ENCODE results near the gene WDR81. TPM values are rescaled to one million over a fixed set of nuclear protein-coding genes. Genes with fewer than 3 reads are reported as not detected.

WDR81 gene
- total RNA-seq, 2 experiments from 2014 or later: 24.8 to 25.0 TPM

DNA sequence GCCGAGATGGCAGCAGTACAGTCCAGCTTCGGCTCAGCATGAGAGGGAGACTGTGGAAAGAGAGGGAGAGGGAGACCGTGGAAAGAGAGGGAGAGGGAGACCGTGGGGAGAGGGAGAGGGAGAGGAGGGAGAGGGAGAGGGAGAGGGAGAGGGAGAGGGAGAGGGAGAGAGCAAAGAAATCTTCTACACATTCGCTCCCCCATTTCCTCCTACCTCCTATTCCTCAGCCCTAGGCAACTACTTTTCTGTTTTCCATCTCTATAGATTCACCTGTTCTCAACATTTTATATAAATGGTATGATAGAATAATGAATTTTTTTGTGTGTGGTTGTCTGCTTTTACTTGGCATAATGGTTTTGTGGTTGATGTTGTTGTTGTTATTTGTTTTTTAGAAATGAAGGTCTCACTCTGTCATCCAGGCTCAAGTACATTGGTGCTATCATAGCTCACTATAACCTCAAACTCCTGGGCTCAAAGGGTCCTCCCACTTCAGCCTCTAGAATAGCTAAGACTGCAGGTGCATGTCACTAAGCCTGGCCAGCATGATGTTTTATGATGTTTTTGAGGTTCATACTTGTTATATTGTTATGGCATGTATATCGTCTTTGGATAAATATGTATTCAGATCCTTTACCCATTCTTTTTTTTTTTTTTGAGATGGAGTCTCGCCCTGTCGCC, 33.8 kb upstream of the WDR81 start:
- POLR2A ChIA-PET: no interaction called here
- Histone ChIP-seq H3K9me3 (ENCODE audit: control insufficient read depth in 1 of 2, insufficient read depth in 1 of 2, low read length in 2 of 2) (no peaks in the 10 kb centered on the region), H3K27ac (ENCODE audit: low read depth in 1 of 2, low read length in 2 of 2) (no peak overlapping the region), H3K36me3 (ENCODE audit: insufficient read depth, low read length) (no peaks in the 10 kb centered on the region), H3K4me3 (ENCODE audit: low read length) (no peak overlapping the region), H3K27me3 (ENCODE audit: control insufficient read depth in 1 of 2, insufficient read depth in 2 of 2, low read length in 2 of 2) (no peaks in the 10 kb centered on the region), H3K4me1 (ENCODE audit: insufficient read depth, low read length) (no peaks in the 10 kb centered on the region)
- intact Hi-C loops (cut with DNase I, micrococcal nuclease): no loop called here
- Mint-ChIP-seq H3K9me3 (no peaks in the 10 kb centered on the region), H3K27ac (no peak overlapping the region), H3K4me1 (ENCODE audit: low read depth) (no peaks in the 10 kb centered on the region), H3K27me3 (no peaks in the 10 kb centered on the region), H3K4me3 (no peak overlapping the region), H3K36me3 (ENCODE audit: low read depth) (no peaks in the 10 kb centered on the region)
- TF ChIP-seq, protein P1, sequence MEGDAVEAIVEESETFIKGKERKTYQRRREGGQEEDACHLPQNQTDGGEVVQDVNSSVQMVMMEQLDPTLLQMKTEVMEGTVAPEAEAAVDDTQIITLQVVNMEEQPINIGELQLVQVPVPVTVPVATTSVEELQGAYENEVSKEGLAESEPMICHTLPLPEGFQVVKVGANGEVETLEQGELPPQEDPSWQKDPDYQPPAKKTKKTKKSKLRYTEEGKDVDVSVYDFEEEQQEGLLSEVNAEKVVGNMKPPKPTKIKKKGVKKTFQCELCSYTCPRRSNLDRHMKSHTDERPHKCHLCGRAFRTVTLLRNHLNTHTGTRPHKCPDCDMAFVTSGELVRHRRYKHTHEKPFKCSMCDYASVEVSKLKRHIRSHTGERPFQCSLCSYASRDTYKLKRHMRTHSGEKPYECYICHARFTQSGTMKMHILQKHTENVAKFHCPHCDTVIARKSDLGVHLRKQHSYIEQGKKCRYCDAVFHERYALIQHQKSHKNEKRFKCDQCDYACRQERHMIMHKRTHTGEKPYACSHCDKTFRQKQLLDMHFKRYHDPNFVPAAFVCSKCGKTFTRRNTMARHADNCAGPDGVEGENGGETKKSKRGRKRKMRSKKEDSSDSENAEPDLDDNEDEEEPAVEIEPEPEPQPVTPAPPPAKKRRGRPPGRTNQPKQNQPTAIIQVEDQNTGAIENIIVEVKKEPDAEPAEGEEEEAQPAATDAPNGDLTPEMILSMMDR (IDR thresholded peaks at IDR 0.05): no peak
- ATAC-seq (ENCODE audit: poor library complexity) (no peak), DNase-seq (no peak)
- CTCF ChIA-PET: no interaction called here

DNA sequence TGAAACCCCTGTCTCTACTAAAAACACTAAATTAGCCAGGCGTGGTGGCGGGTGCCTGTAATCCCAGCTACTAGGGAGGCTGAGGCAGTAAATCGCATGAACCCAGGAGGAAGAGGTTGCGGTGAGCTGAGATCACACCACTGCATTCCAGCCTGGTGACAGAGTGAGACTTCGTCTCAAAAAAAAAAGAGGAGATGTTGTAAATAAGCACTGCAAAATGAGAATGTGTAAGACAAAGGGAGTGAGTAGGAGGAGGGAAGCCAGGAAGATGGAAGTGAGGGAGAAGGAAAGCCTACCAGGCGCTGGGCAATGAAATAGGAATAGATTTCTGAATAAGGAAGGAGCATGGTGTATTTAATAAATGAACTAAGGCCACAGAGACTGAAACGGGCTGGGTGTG, 31.2 kb upstream of the WDR81 start:
- ATAC-seq (ENCODE audit: poor library complexity): no peak
- Mint-ChIP-seq H3K27ac (no peak overlapping the region), H3K27me3 (no peaks in the 10 kb centered on the region), H3K4me1 (ENCODE audit: low read depth) (no peaks in the 10 kb centered on the region), H3K36me3 (ENCODE audit: low read depth) (no peaks in the 10 kb centered on the region), H3K4me3 (no peak overlapping the region), H3K9me3 (no peaks in the 10 kb centered on the region)
- TF ChIP-seq, protein P1 (IDR thresholded peaks at IDR 0.05): no peak
- Histone ChIP-seq H3K9me3 (ENCODE audit: control insufficient read depth in 1 of 2, insufficient read depth in 1 of 2, low read length in 2 of 2) (peaks cover 0 to 4% of the 10 kb centered on the region in 2 experiments), H3K27ac (ENCODE audit: low read depth in 1 of 2, low read length in 2 of 2) (no peak overlapping the region), H3K27me3 (ENCODE audit: control insufficient read depth in 1 of 2, insufficient read depth in 2 of 2, low read length in 2 of 2) (no peaks in the 10 kb centered on the region), H3K4me3 (ENCODE audit: low read length) (no peak overlapping the region), H3K36me3 (ENCODE audit: insufficient read depth, low read length) (no peaks in the 10 kb centered on the region), H3K4me1 (ENCODE audit: insufficient read depth, low read length) (no peaks in the 10 kb centered on the region)
- intact Hi-C loops (cut with DNase I, micrococcal nuclease): no loop called here
- POLR2A ChIA-PET: no interaction called here
- no peak for DNase-seq
- CTCF ChIA-PET: no interaction called here

DNA sequence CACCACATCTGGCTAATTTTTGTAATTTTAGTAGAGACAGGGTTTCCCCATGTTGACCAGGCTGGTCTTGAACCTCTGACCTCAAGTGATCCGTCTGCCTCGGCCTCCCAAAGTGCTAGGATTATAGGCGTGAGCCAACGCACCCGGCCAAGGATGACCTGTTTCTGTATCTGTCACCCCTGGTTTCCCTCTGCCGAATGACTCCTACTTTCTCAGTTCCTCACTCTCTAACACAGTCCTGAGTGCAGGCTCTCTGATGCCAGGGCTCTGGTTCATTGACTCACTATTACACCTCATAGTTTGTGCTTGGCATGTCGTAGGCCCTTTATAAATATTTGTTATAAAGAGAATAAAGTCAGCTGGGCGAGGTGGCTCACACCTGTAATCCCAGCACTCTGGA, 29.1 kb upstream of the WDR81 start:
- ChIA-PET CTCF (no interaction called here), POLR2A (no interaction called here)
- Histone ChIP-seq H3K27me3 (ENCODE audit: control insufficient read depth in 1 of 2, insufficient read depth in 2 of 2, low read length in 2 of 2) (no peaks in the 10 kb centered on the region), H3K4me1 (ENCODE audit: insufficient read depth, low read length) (no peaks in the 10 kb centered on the region), H3K4me3 (ENCODE audit: low read length) (no peak overlapping the region), H3K27ac (ENCODE audit: low read depth in 1 of 2, low read length in 2 of 2) (no peak overlapping the region), H3K9me3 (ENCODE audit: control insufficient read depth in 1 of 2, insufficient read depth in 1 of 2, low read length in 2 of 2) (peaks cover 0 to 4% of the 10 kb centered on the region in 2 experiments), H3K36me3 (ENCODE audit: insufficient read depth, low read length) (no peaks in the 10 kb centered on the region)
- Mint-ChIP-seq H3K36me3 (ENCODE audit: low read depth) (no peaks in the 10 kb centered on the region), H3K9me3 (no peaks in the 10 kb centered on the region), H3K27ac (no peak overlapping the region), H3K4me1 (ENCODE audit: low read depth) (no peaks in the 10 kb centered on the region), H3K4me3 (no peak overlapping the region), H3K27me3 (no peaks in the 10 kb centered on the region)
- intact Hi-C loops (cut with DNase I, micrococcal nuclease): no loop called here
- ATAC-seq (ENCODE audit: poor library complexity) (no peak), DNase-seq (no peak)
- TF ChIP-seq, protein P1 (IDR thresholded peaks at IDR 0.05): no peak
